Gastroesophageal sphincter (tissue), 3 donors: Measurements from ENCODE around the gene FOXO3.

Source experiments
- POLR2A ChIP-seq, 2 donors: fragments of 450-650 bp; IDR thresholded peaks; one replicate each; pipeline ENCODE4 v1.6.1; 2017; ENCODE audit warnings: antibody characterized with exemption in 2 of 2, mild to moderate bottlenecking in 2 of 2, moderate library complexity in 1 of 2
- TF ChIP-seq, protein P1 (sequence below), 4 experiments: fragments of 200-600 bp in 2 of 4; fragments of 450-650 bp in 2 of 4; sonication (generic) in 1 of 4; IDR thresholded peaks; one replicate each; pipeline ENCODE4 v1.5.1; 2017 to 2019; ENCODE audit warnings: antibody characterized with exemption in 4 of 4, mild to moderate bottlenecking in 2 of 4, moderate library complexity in 2 of 4

DNA sequence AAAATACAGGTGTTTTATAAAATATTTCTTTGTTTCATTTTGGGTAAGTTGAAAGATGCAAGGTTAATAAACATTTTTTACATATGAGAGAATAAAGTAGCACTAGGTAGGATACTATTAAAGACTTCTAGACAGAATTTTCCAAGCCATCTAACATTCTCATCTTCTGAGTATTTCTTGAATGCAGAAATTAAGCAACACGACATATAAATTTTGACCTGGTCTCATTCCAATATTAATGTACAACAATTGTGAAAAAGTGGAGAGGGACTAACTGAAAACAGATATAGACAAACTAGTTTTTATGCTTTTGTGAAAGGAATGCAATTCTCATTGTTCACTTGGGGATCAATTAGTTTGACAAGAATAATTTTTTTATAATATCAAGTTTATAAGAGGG, 11.5 kb upstream of the FOXO3 start:
- TF ChIP-seq, protein P1, sequence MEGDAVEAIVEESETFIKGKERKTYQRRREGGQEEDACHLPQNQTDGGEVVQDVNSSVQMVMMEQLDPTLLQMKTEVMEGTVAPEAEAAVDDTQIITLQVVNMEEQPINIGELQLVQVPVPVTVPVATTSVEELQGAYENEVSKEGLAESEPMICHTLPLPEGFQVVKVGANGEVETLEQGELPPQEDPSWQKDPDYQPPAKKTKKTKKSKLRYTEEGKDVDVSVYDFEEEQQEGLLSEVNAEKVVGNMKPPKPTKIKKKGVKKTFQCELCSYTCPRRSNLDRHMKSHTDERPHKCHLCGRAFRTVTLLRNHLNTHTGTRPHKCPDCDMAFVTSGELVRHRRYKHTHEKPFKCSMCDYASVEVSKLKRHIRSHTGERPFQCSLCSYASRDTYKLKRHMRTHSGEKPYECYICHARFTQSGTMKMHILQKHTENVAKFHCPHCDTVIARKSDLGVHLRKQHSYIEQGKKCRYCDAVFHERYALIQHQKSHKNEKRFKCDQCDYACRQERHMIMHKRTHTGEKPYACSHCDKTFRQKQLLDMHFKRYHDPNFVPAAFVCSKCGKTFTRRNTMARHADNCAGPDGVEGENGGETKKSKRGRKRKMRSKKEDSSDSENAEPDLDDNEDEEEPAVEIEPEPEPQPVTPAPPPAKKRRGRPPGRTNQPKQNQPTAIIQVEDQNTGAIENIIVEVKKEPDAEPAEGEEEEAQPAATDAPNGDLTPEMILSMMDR (IDR thresholded peaks at IDR 0.05), result no peak
- TF ChIP-seq POLR2A (IDR thresholded peaks at IDR 0.05), result no peak
